BLaER1 (cell line): ENCODE results near the gene HOXB4.

ENCODE experiments used
- H3K27ac ChIP-seq: shearing (Covaris generic); formaldehyde crosslinking; 2 replicates; pipeline ENCODE4 v1.8.1; 2022
- H3K27me3 ChIP-seq: shearing (Covaris generic); formaldehyde crosslinking; 2 replicates; pipeline ENCODE4 v1.8.1; 2022
- H3K36me3 ChIP-seq: shearing (Covaris generic); formaldehyde crosslinking; 2 replicates; pipeline ENCODE4 v1.8.1; 2022
- H3K4me1 ChIP-seq: shearing (Covaris generic); formaldehyde crosslinking; 2 replicates; pipeline ENCODE4 v1.8.1; 2022
- H3K4me2 ChIP-seq: shearing (Covaris generic); formaldehyde crosslinking; 2 replicates; pipeline ENCODE4 v1.8.1; 2022
- H3K4me3 ChIP-seq: shearing (Covaris generic); formaldehyde crosslinking; 2 replicates; pipeline ENCODE4 v1.8.1; 2022
- H3K9ac ChIP-seq: shearing (Covaris generic); formaldehyde crosslinking; 2 replicates; pipeline ENCODE4 v1.8.1; 2022
- H3K9me3 ChIP-seq: shearing (Covaris generic); formaldehyde crosslinking; 2 replicates; pipeline ENCODE4 v1.8.1; 2022
- H4K20me1 ChIP-seq: shearing (Covaris generic); formaldehyde crosslinking; 2 replicates; pipeline ENCODE4 v1.8.1; 2022
- Cebpa-rat ChIP-seq: shearing (Covaris generic); IDR thresholded peaks from 2 replicates; pipeline ENCODE4 v1.8.1; 2022

Gene HOXB4

GRCh38 chr17:48530208-48530886, 47.8 kb downstream of the HOXB4 start:
- H3K9me3 ChIP-seq = no peaks in the 10 kb centered on the region
- H3K4me2 ChIP-seq = no peak overlapping the region
- H4K20me1 ChIP-seq = no peaks in the 10 kb centered on the region
- no peaks in the 10 kb centered on the region for H3K4me1 ChIP-seq
- peaks cover 31% of the 10 kb centered on the region; the same call in 1 of the 2 replicates for H3K27me3 ChIP-seq
- H3K36me3 ChIP-seq = no peaks in the 10 kb centered on the region
- no peak overlapping the region for H3K4me3 ChIP-seq
- H3K9ac ChIP-seq = no peak overlapping the region
- H3K27ac ChIP-seq = no peak overlapping the region
- no peak for TF ChIP-seq Cebpa-rat

GRCh38 chr17:48529683-48530009, 48.5 kb downstream of the HOXB4 start:
- no peaks in the 10 kb centered on the region for H4K20me1 ChIP-seq
- H3K4me3 ChIP-seq = no peak overlapping the region
- H3K9ac ChIP-seq = no peak overlapping the region
- no peak overlapping the region for H3K4me2 ChIP-seq
- no peak overlapping the region for H3K27ac ChIP-seq
- peaks cover 31% of the 10 kb centered on the region; the same call in 1 of the 2 replicates for H3K27me3 ChIP-seq
- no peaks in the 10 kb centered on the region for H3K36me3 ChIP-seq
- H3K4me1 ChIP-seq = no peaks in the 10 kb centered on the region
- no peaks in the 10 kb centered on the region for H3K9me3 ChIP-seq
- no peak for TF ChIP-seq Cebpa-rat

GRCh38 chr17:48528936-48529682, 49.0 kb downstream of the HOXB4 start:
- Histone ChIP-seq H3K9ac (no peak overlapping the region), H3K27ac (no peak overlapping the region), H3K4me2 (no peak overlapping the region), H3K9me3 (no peaks in the 10 kb centered on the region), H3K36me3 (no peaks in the 10 kb centered on the region), H3K4me1 (no peaks in the 10 kb centered on the region), H3K27me3 (peaks cover 31% of the 10 kb centered on the region; the same call in 1 of the 2 replicates), H4K20me1 (no peaks in the 10 kb centered on the region), H3K4me3 (no peak overlapping the region)
- no peak for TF ChIP-seq Cebpa-rat

- Histone ChIP-seq H3K27me3 (peaks cover 31% of the 10 kb centered on the region; the same call in 1 of the 2 replicates), H3K9ac (no peak overlapping the region), H3K4me3 (no peak overlapping the region), H3K27ac (no peak overlapping the region), H3K4me1 (no peaks in the 10 kb centered on the region), H3K36me3 (no peaks in the 10 kb centered on the region), H3K9me3 (no peaks in the 10 kb centered on the region), H4K20me1 (no peaks in the 10 kb centered on the region), H3K4me2 (no peak overlapping the region)
- no peak for TF ChIP-seq Cebpa-rat
Measured at GRCh38 chr17:48528153-48528935, 49.8 kb downstream of the HOXB4 start.

GRCh38 chr17:48527547-48527932, 50.6 kb downstream of the HOXB4 start:
- Histone ChIP-seq H3K36me3 (no peaks in the 10 kb centered on the region), H3K4me1 (no peaks in the 10 kb centered on the region), H3K9me3 (no peaks in the 10 kb centered on the region), H3K4me2 (no peak overlapping the region), H3K27me3 (peaks cover 31% of the 10 kb centered on the region; the same call in 1 of the 2 replicates), H3K27ac (no peak overlapping the region), H3K9ac (no peak overlapping the region), H4K20me1 (no peaks in the 10 kb centered on the region), H3K4me3 (no peak overlapping the region)
- no peak for TF ChIP-seq Cebpa-rat

GRCh38 chr17:48526608-48527546, 51.3 kb downstream of the HOXB4 start:
- H3K27me3 ChIP-seq = peaks cover 31% of the 10 kb centered on the region; the same call in 1 of the 2 replicates
- H3K4me2 ChIP-seq = no peak overlapping the region

More at GRCh38 chr17:48526608-48527546, 51.3 kb downstream of the HOXB4 start:
- no peak overlapping the region for H3K4me3 ChIP-seq
- no peaks in the 10 kb centered on the region for H4K20me1 ChIP-seq
- TF ChIP-seq Cebpa-rat = no peak
- H3K9me3 ChIP-seq = no peaks in the 10 kb centered on the region
- no peak overlapping the region for H3K9ac ChIP-seq
- H3K27ac ChIP-seq = no peak overlapping the region
- no peaks in the 10 kb centered on the region for H3K36me3 ChIP-seq
- H3K4me1 ChIP-seq = 0 out of 2 replicates have a peak, but pooled peaks cover 6% of the 10 kb centered on the region
